CD14-positive monocyte (primary cell): ENCODE results near the gene SYNGAP1. TPM values are rescaled to one million over a fixed set of nuclear protein-coding genes. Genes with fewer than 3 reads are reported as not detected.

Experiments
- DNase-seq, 3 donors: peaks; one replicate each; pipeline ENCODE4 v3.0.0-alpha.2; 2011 to 2022
- H2AFZ ChIP-seq: 2 replicates; pipeline ENCODE4 v1.6.0; 2012; ENCODE audit warnings: mild to moderate bottlenecking, low read depth, low read length, inconsistent platforms; ENCODE audit not compliant: insufficient read depth, poor library complexity, severe bottlenecking
- H3K27ac ChIP-seq, 2 donors: 1 replicate in 1 of 2; 2 replicates in 1 of 2; pipeline ENCODE4 v1.5.1; 2012 to 2013; ENCODE audit warnings: low read length in 2 of 2, control low read depth in 1 of 2, inconsistent platforms in 1 of 2, low read depth in 1 of 2, mild to moderate bottlenecking in 1 of 2
- H3K27me3 ChIP-seq, 2 donors: one replicate each; pipeline versions ENCODE4 v1.6.0 to v1.6.1; 2011 to 2013; ENCODE audit warnings: low read length in 2 of 2; ENCODE audit not compliant: control insufficient read depth in 2 of 2, insufficient read depth in 2 of 2
- H3K36me3 ChIP-seq, 2 donors: replicated peaks in 1 of 2; 1 replicate in 1 of 2; 2 replicates in 1 of 2; pipeline versions ENCODE4 v1.5.1 to v1.6.1; 2012 to 2013; ENCODE audit warnings: low read length in 2 of 2, control low read depth in 1 of 2, inconsistent platforms in 1 of 2, mild to moderate bottlenecking in 1 of 2; ENCODE audit not compliant: insufficient read depth in 2 of 2, control insufficient read depth in 1 of 2
- H3K4me1 ChIP-seq, 2 donors: 1 replicate in 1 of 2; 2 replicates in 1 of 2; pipeline versions ENCODE4 v1.5.1 to v1.6.1; 2012 to 2013; ENCODE audit warnings: low read length in 2 of 2, control low read depth in 1 of 2, inconsistent platforms in 1 of 2, mild to moderate bottlenecking in 1 of 2, moderate library complexity in 1 of 2; ENCODE audit not compliant: insufficient read depth in 2 of 2, control insufficient read depth in 1 of 2
- H3K4me2 ChIP-seq: replicated peaks from 2 replicates; pipeline ENCODE3; 2012; ENCODE audit warnings: low read length, moderate library complexity, mild to moderate bottlenecking; ENCODE audit not compliant: poor library complexity, severe bottlenecking; ENCODE audit errors: extremely low read depth
- H3K4me3 ChIP-seq, 3 experiments: fragments of 200-600 bp in 1 of 3; sonication (generic) in 1 of 3; replicated peaks in 1 of 3; 1 replicate in 2 of 3; 2 replicates in 1 of 3; pipeline ENCODE4 v1.5.1; 2011 to 2013; ENCODE audit warnings: low read length in 3 of 3, mild to moderate bottlenecking in 3 of 3, control low read depth in 2 of 3, low read depth in 2 of 3, inconsistent platforms in 1 of 3, moderate library complexity in 1 of 3
- H3K79me2 ChIP-seq: 2 replicates; pipeline ENCODE4 v1.6.0; 2012; ENCODE audit warnings: mild to moderate bottlenecking, control low read depth, inconsistent platforms, low read length, moderate library complexity; ENCODE audit not compliant: insufficient read depth
- H3K9ac ChIP-seq: 2 replicates; pipeline ENCODE4 v1.6.0; 2017; ENCODE audit warnings: low read length, mild to moderate bottlenecking; ENCODE audit not compliant: insufficient read depth, poor library complexity, severe bottlenecking
- H3K9me3 ChIP-seq, 2 donors: replicated peaks in 1 of 2; 1 replicate in 1 of 2; 2 replicates in 1 of 2; pipeline versions ENCODE4 v1.5.1 to v1.6.1; 2012 to 2013; ENCODE audit warnings: low read length in 2 of 2, control low read depth in 1 of 2; ENCODE audit not compliant: control insufficient read depth in 1 of 2, insufficient read depth in 1 of 2
- H4K20me1 ChIP-seq: 2 replicates; pipeline ENCODE4 v1.6.0; 2012; ENCODE audit warnings: mild to moderate bottlenecking, low read length, control low read depth, moderate library complexity; ENCODE audit not compliant: insufficient read depth
- H3K27ac Mint-ChIP-seq, 7 donors: one replicate each; pipeline ENCODE4 v1.8.0; 2020; ENCODE audit warnings: mild to moderate bottlenecking in 7 of 7, mixed read lengths in 7 of 7, moderate library complexity in 6 of 7, inconsistent platforms in 2 of 7
- H3K27me3 Mint-ChIP-seq, 3 donors: one replicate each; pipeline ENCODE4 v1.8.0; 2021 to 2022; ENCODE audit warnings: low read depth in 3 of 3, mild to moderate bottlenecking in 3 of 3, mixed read lengths in 3 of 3, moderate library complexity in 3 of 3, inconsistent platforms in 1 of 3
- H3K36me3 Mint-ChIP-seq, 2 donors: one replicate each; pipeline ENCODE4 v1.8.0; 2020; ENCODE audit warnings: mixed read lengths in 2 of 2, inconsistent platforms in 1 of 2, mild to moderate bottlenecking in 1 of 2
- H3K4me1 Mint-ChIP-seq: one replicate; pipeline ENCODE4 v1.8.0; 2020; ENCODE audit warnings: mild to moderate bottlenecking, mixed read lengths
- H3K4me3 Mint-ChIP-seq, 2 donors: one replicate each; pipeline ENCODE4 v1.8.0; 2020; ENCODE audit warnings: mild to moderate bottlenecking in 2 of 2, mixed read lengths in 2 of 2, moderate library complexity in 1 of 2
- H3K9me3 Mint-ChIP-seq, 7 donors: one replicate each; pipeline ENCODE4 v1.8.0; 2020 to 2022; ENCODE audit warnings: mixed read lengths in 7 of 7, mild to moderate bottlenecking in 6 of 7, moderate library complexity in 6 of 7, inconsistent platforms in 2 of 7
- WGBS: methylation state at CpG from one replicate; pipeline ENCODE4 v1.1.5; 2013; ENCODE audit warnings: missing lambda C conversion rate; ENCODE audit not compliant: insufficient coverage; 5-methylcytosine and 5-hydroxymethylcytosine counted together
- intact Hi-C, 2 donors: fragments of 100-400 bp; cut with micrococcal nuclease; formaldehyde crosslinking; loops; one replicate each; pipeline versions ENCODE4 v1.15.0 to v1.15.1; 2023
- polyA plus RNA-seq, 3 donors: library from polyadenylated mRNA; depleted of rRNA in 1 of 3; unstranded in 2 of 3; stranded (reverse) in 1 of 3; fragments of 300-500 nt in 2 of 3; fragments of >200 nt in 1 of 3; fragmentation: Illumina TruSeq in 2 of 3; gene quantifications; 1 replicate in 2 of 3; 2 replicates in 1 of 3; pipeline ENCODE4 v1.2.3, GENCODE V29; 2012 to 2021
- TF ChIP-seq, protein P1 (sequence below): fragments of 200-600 bp; IDR thresholded peaks from one replicate; pipeline ENCODE4 v1.8.0; 2022; ENCODE audit warnings: antibody characterized with exemption, mild to moderate bottlenecking

The SYNGAP1 gene
- polyA plus RNA-seq, 3 donors = 4.0 TPM; not detected in 2

DNA sequence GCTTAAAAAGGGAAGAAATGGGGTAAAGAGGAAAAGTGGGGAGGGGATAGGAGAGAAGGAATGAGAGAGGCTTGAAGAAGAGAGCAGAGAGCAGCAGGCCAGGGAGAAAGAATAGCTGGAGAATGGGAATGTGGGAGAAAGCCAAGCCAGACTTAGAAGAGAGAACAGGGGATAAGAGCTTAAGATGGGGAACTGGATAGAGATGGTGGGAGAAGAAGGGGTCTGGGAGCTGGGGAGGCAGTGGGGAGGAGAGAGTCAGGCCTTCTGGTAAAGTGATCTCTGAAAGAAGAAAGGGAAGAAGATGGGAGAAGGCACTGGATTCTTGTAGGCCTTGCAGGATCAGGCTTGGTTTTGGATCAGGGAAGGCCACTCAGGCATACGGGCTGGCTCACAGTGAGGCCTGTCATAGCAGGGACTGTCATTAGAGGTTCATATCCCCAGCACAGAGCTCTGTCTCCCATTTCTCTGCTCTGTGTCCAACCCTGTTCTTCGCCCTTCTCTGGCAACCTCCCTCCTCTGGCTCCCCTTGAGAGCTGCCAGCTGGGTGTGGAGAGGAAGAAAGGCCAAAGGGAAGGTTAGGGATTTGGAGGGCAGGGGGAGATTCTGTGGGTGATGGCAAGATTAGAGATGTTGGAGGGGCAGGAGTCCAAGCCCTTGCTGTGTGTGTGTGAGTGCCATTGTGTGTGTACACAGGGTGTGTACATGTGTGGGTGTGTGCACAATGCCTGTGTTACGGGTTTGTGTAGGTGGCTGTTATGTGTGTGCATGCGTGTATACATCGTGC lies 9.3 kb downstream of the SYNGAP1 start:
- Histone ChIP-seq H2AFZ (no peak overlapping the region), H4K20me1 (no peaks in the 10 kb centered on the region), H3K79me2 (no peaks in the 10 kb centered on the region), H3K27me3 (peaks cover 0 to 3% of the 10 kb centered on the region in 2 donors), H3K4me3 (no peak overlapping the region), H3K27ac (no peak overlapping the region), H3K9me3 (no peaks in the 10 kb centered on the region), H3K36me3 (no peaks in the 10 kb centered on the region), H3K4me1 (peaks cover 55 to 71% of the 10 kb centered on the region in 2 donors), H3K4me2 (no peak overlapping the region), H3K9ac (no peak overlapping the region)
- WGBS = 80% methylated on average over 4 of the region's 5 CpGs
- Mint-ChIP-seq H3K4me3 (peak overlapping the region in 1 of 2 donors; percentile 84), H3K4me1 (peaks cover 84% of the 10 kb centered on the region), H3K27me3 (peaks cover 20 to 45% (median 26%) of the 10 kb centered on the region in 3 donors), H3K27ac (peak overlapping the region in 1 of 7 donors; percentile 59), H3K9me3 (peaks cover 0 to 5% (median 0%) of the 10 kb centered on the region in 7 donors), H3K36me3 (peaks cover 2 to 17% of the 10 kb centered on the region in 2 donors)
- no peak for DNase-seq
- TF ChIP-seq, protein P1, sequence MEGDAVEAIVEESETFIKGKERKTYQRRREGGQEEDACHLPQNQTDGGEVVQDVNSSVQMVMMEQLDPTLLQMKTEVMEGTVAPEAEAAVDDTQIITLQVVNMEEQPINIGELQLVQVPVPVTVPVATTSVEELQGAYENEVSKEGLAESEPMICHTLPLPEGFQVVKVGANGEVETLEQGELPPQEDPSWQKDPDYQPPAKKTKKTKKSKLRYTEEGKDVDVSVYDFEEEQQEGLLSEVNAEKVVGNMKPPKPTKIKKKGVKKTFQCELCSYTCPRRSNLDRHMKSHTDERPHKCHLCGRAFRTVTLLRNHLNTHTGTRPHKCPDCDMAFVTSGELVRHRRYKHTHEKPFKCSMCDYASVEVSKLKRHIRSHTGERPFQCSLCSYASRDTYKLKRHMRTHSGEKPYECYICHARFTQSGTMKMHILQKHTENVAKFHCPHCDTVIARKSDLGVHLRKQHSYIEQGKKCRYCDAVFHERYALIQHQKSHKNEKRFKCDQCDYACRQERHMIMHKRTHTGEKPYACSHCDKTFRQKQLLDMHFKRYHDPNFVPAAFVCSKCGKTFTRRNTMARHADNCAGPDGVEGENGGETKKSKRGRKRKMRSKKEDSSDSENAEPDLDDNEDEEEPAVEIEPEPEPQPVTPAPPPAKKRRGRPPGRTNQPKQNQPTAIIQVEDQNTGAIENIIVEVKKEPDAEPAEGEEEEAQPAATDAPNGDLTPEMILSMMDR = no peak
- intact Hi-C loops = no loop called here

DNA sequence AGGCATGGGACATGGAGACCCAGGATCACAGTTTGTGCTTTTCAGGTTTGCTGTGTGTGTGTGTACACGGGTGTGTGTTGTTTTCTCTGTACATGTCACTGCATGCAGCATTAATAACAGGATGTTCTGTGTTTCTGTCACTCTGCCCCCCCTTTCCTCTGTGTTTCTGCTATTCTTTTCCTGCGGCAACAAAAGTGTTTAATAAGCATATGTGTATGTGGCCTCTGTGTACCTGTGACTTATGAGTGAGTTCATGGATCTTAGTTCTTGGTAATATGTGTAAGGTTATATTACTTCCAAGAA lies 9.8 kb downstream of the SYNGAP1 start:
- peaks cover 79% of the 10 kb centered on the region for H3K4me1 Mint-ChIP-seq
- TF ChIP-seq, protein P1 = no peak
- H3K4me2 ChIP-seq = no peak overlapping the region

More for the DNA sequence above, 9.8 kb downstream of the SYNGAP1 start:
- Histone ChIP-seq H3K4me1 (peaks cover 53 to 70% of the 10 kb centered on the region in 2 donors), H3K36me3 (no peaks in the 10 kb centered on the region), H3K9ac (no peak overlapping the region), H3K27ac (no peak overlapping the region), H3K4me3 (no peak overlapping the region), H4K20me1 (no peaks in the 10 kb centered on the region), H3K27me3 (peaks cover 0 to 3% of the 10 kb centered on the region in 2 donors), H3K79me2 (no peaks in the 10 kb centered on the region), H2AFZ (no peak overlapping the region), H3K9me3 (no peaks in the 10 kb centered on the region)
- intact Hi-C loops = no loop called here
- peak overlapping the region in 1 of 2 donors; percentile 32 for H3K4me3 Mint-ChIP-seq
- H3K9me3 Mint-ChIP-seq = peaks cover 0 to 5% (median 0%) of the 10 kb centered on the region in 7 donors
- H3K27me3 Mint-ChIP-seq = peaks cover 20 to 43% (median 24%) of the 10 kb centered on the region in 3 donors
- no peak for DNase-seq
- no peak overlapping the region for H3K27ac Mint-ChIP-seq
- peaks cover 2 to 15% of the 10 kb centered on the region in 2 donors for H3K36me3 Mint-ChIP-seq
- no CpG with 5 or more reads among the region's 2 CpGs for WGBS
